HG03439 (cell line): Measurements from ENCODE around the gene RDX.
"Not testable (repeated sequence)": the region's sequence is repeated elsewhere in the genome, so short reads cannot be mapped to it uniquely, and the experiment has no call there.

ENCODE experiments used
- ATAC-seq: cut with Tn5 transposase; IDR thresholded peaks from one replicate; pipeline ENCODE4 v1.9.1; 2021; ENCODE audit warnings: mild to moderate bottlenecking, moderate library complexity; ENCODE audit not compliant: unreplicated experiment

The RDX gene

GRCh38 chr11:110280595-110280994 lies 15.8 kb downstream of the RDX start:
- ATAC-seq = not testable (repeated sequence)

- ATAC-seq = no peak
Observed at GRCh38 chr11:110279881-110280280, 16.5 kb downstream of the RDX start.

GRCh38 chr11:110272919-110273318 lies 23.5 kb downstream of the RDX start:
- no peak for ATAC-seq

- no peak for ATAC-seq
Observed at GRCh38 chr11:110269996-110270395, 26.4 kb downstream of the RDX start.

GRCh38 chr11:110268441-110268840 lies 28.0 kb downstream of the RDX start:
- ATAC-seq = no peak

- ATAC-seq = no peak
Observed at GRCh38 chr11:110262072-110262403, 34.4 kb downstream of the RDX start.

GRCh38 chr11:110261195-110262071 lies 35.0 kb downstream of the RDX start:
- no peak for ATAC-seq

- ATAC-seq = no peak
Observed at GRCh38 chr11:110253525-110253924, 42.9 kb downstream of the RDX start.

GRCh38 chr11:110251836-110252235 lies 44.6 kb downstream of the RDX start:
- no peak for ATAC-seq

GRCh38 chr11:110250168-110250567 lies 46.2 kb downstream of the RDX start:
- no peak for ATAC-seq

GRCh38 chr11:110249766-110250165 lies 46.6 kb downstream of the RDX start:
- ATAC-seq = no peak

- no peak for ATAC-seq
Observed at GRCh38 chr11:110249066-110249465, 47.3 kb downstream of the RDX start.

- ATAC-seq = no peak
Observed at GRCh38 chr11:110243791-110244190, 52.6 kb downstream of the RDX start.

- ATAC-seq = no peak
Observed at GRCh38 chr11:110242746-110243145, 53.7 kb downstream of the RDX start.

- no peak for ATAC-seq
Observed at GRCh38 chr11:110242188-110242587, 54.2 kb downstream of the RDX start.

GRCh38 chr11:110235966-110236365 lies 60.4 kb downstream of the RDX start:
- ATAC-seq = no peak

GRCh38 chr11:110230377-110230776 lies 66.0 kb downstream of the RDX start:
- no peak for ATAC-seq

GRCh38 chr11:110219006-110219785 lies 77.2 kb downstream of the RDX start:
- ATAC-seq = no peak

GRCh38 chr11:110217936-110218335 lies 78.5 kb downstream of the RDX start:
- no peak for ATAC-seq

- no peak for ATAC-seq
Observed at GRCh38 chr11:110217223-110217877, 79.1 kb downstream of the RDX start.

GRCh38 chr11:110209313-110209694 lies 87.1 kb downstream of the RDX start:
- not testable (repeated sequence) for ATAC-seq
